Liver (tissue), 3 donors: Measurements from ENCODE around the gene LHX3.

Source experiments
- ATF3 ChIP-seq: IDR thresholded peaks from 2 replicates; pipeline ENCODE4 v1.6.1; 2016; ENCODE audit warnings: antibody characterized with exemption
- CTCF ChIP-seq: fragments of 150-350 bp; IDR thresholded peaks from 2 replicates; pipeline ENCODE4 v1.5.1; 2017; ENCODE audit warnings: improper control_type of control experiment, low read depth, low read length; ENCODE audit not compliant: missing input control
- EGR1 ChIP-seq, 2 donors: IDR thresholded peaks; 2 replicates each; pipeline ENCODE4 v1.6.1; 2016 to 2018; ENCODE audit warnings: antibody characterized with exemption in 2 of 2, low read depth in 2 of 2
- GABPA ChIP-seq, 2 donors: IDR thresholded peaks in 1 of 2; conservative IDR thresholded peaks in 1 of 2; 2 replicates each; pipeline ENCODE4 v1.6.1; 2016; ENCODE audit warnings: antibody characterized with exemption in 2 of 2, mild to moderate bottlenecking in 1 of 2, moderate library complexity in 1 of 2
- JUND ChIP-seq, 2 donors: IDR thresholded peaks; 2 replicates each; pipeline ENCODE4 v1.6.1; 2016; ENCODE audit warnings: antibody characterized with exemption in 2 of 2
- TAF1 ChIP-seq: conservative IDR thresholded peaks from 2 replicates; pipeline ENCODE4 v1.6.1; 2016; ENCODE audit warnings: antibody characterized with exemption, mild to moderate bottlenecking
- donor health status: healthy.
- donor health status: healthy.

- TF ChIP-seq TAF1 (no peak), ATF3 (no peak), CTCF (no peak), JUND (IDR thresholded peaks at IDR 0.05) (no peak), GABPA (IDR thresholded peaks at IDR 0.05 in 1 of 2, conservative IDR thresholded peaks at IDR 0.05 in 1 of 2) (no peak), EGR1 (IDR thresholded peaks at IDR 0.05; ENCODE audit: low read depth in 2 of 2) (no peak)
These were observed 11.8 kb upstream of the LHX3 start for GRCh38 chr9:136216541-136217244.
